GM12864 (cell line): ENCODE measurements around the gene ANKRD37.

Experiments
- DNase-seq: peaks from one replicate; pipeline ENCODE4 v3.0.0-alpha.2; 2011; ENCODE audit warnings: low read depth
- H3K4me3 ChIP-seq: 2 replicates; pipeline ENCODE4 v1.5.1; 2011; ENCODE audit warnings: mild to moderate bottlenecking, low read depth, low read length, control low read depth
- CTCF ChIP-seq: IDR thresholded peaks from 2 replicates; pipeline ENCODE4 v1.5.1; 2011; ENCODE audit warnings: low read depth, mild to moderate bottlenecking, moderate library complexity, low read length, control low read depth, inconsistent platforms; ENCODE audit errors: missing control alignments

ANKRD37 gene

GRCh38 chr4:185379326-185380295 is 17.0 kb upstream of the ANKRD37 start:
- DNase-seq: no peak
- TF ChIP-seq CTCF: no peak

GRCh38 chr4:185380320-185380719 is 16.3 kb upstream of the ANKRD37 start:
- no peak for TF ChIP-seq CTCF
- no peak overlapping the region for H3K4me3 ChIP-seq
- no peak for DNase-seq

More at GRCh38 chr4:185379326-185380295, 17.0 kb upstream of the ANKRD37 start:
- H3K4me3 ChIP-seq: no peak overlapping the region

- no peak overlapping the region for H3K4me3 ChIP-seq
- no peak for DNase-seq
- no peak for TF ChIP-seq CTCF
Observed at GRCh38 chr4:185381288-185382196, 15.1 kb upstream of the ANKRD37 start.

- TF ChIP-seq CTCF: no peak
- H3K4me3 ChIP-seq: no peak overlapping the region
Observed at GRCh38 chr4:185382754-185383153, 13.9 kb upstream of the ANKRD37 start.

GRCh38 chr4:185383451-185383850 is 13.2 kb upstream of the ANKRD37 start:
- no peak for TF ChIP-seq CTCF
- no peak overlapping the region for H3K4me3 ChIP-seq
- DNase-seq: no peak

More at GRCh38 chr4:185382754-185383153, 13.9 kb upstream of the ANKRD37 start:
- DNase-seq: no peak

GRCh38 chr4:185384061-185384460 is 12.6 kb upstream of the ANKRD37 start:
- no peak overlapping the region for H3K4me3 ChIP-seq
- TF ChIP-seq CTCF: no peak
- DNase-seq: no peak
